Measurements from ENCODE around the gene CRTAC1.
A peak's percentile ranks its signal among the peaks of the same experiment; 100 is the strongest.

The CRTAC1 gene

GRCh38 chr10:97974526-97975525 lies 55.6 kb downstream of the CRTAC1 start:
- Histone ChIP-seq H3K36me3 (ENCODE audit: insufficient read depth, low read length) (no peaks in the 10 kb centered on the region), H3K4me1 (ENCODE audit: insufficient read depth, low read length) (no peaks in the 10 kb centered on the region), H3K9ac (ENCODE audit: low read depth, low read length) (peak overlapping the region; percentile 48), H3K9me3 (ENCODE audit: control insufficient read depth, insufficient read depth, low read length) (no peaks in the 10 kb centered on the region)

DNA sequence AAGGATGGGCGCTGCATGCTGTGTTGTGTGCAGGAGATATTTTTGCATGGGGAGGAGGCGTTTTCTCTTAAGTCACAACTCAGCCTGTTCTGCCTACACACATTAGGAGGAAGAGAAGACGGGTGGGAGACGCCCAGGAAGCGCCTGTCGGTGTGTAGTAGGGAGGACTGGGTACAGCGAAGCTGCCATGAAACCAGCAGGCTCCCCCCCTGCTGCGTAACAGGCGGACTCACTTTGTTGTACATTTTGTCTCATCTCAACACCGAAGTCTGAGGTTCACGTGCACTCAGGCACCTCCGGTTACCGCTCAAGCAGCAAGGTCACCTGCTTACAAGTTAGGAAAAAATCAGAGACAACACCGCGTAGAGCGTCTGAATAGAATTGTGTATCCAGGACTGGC lies 56.3 kb downstream of the CRTAC1 start:
- H3K9ac ChIP-seq (ENCODE audit: low read depth, low read length), result peak overlapping the region; percentile 48
- no peaks in the 10 kb centered on the region for H3K36me3 ChIP-seq (ENCODE audit: insufficient read depth, low read length)
- H3K4me1 ChIP-seq (ENCODE audit: insufficient read depth, low read length), result no peaks in the 10 kb centered on the region
- H3K9me3 ChIP-seq (ENCODE audit: control insufficient read depth, insufficient read depth, low read length), result no peaks in the 10 kb centered on the region

DNA sequence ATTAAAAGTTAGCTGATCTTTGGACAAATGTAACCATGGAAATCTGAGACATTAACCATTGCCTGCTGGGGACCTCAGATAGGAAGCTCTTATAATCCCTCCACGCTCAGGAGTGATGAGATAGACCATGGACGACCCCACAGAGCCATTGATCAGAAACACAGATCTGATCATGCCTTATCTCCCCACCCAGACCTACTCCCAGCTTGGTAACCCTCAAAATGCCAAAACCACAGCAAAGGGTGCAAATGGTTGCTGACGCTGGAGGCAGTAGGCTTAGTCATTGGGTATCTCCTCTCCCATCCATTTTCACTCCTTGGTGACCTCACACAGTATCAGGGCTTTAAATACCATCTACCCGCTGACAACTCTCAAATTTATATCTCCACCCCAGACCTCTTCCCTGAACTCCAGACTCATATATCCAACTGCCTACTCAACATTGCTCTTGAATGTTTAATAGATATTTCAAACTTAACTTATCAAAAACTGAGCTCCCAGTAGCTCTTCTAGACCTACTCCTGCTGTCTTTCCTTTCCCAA lies 60.8 kb downstream of the CRTAC1 start:
- Histone ChIP-seq H3K9ac (ENCODE audit: low read depth, low read length) (no peak overlapping the region), H3K36me3 (ENCODE audit: insufficient read depth, low read length) (no peaks in the 10 kb centered on the region), H3K9me3 (ENCODE audit: control insufficient read depth, insufficient read depth, low read length) (no peaks in the 10 kb centered on the region)

GRCh38 chr10:97964748-97965147 lies 65.7 kb downstream of the CRTAC1 start:
- H3K9me3 ChIP-seq (ENCODE audit: control insufficient read depth, insufficient read depth, low read length), result no peaks in the 10 kb centered on the region
- H3K4me1 ChIP-seq (ENCODE audit: insufficient read depth, low read length), result no peaks in the 10 kb centered on the region
- no peaks in the 10 kb centered on the region for H3K36me3 ChIP-seq (ENCODE audit: insufficient read depth, low read length)
- H3K9ac ChIP-seq (ENCODE audit: low read depth, low read length), result no peak overlapping the region

More for the DNA sequence above, 60.8 kb downstream of the CRTAC1 start:
- no peaks in the 10 kb centered on the region for H3K4me1 ChIP-seq (ENCODE audit: insufficient read depth, low read length)

GRCh38 chr10:97961945-97962344 lies 68.5 kb downstream of the CRTAC1 start:
- no peaks in the 10 kb centered on the region for H3K36me3 ChIP-seq (ENCODE audit: insufficient read depth, low read length)
- H3K9me3 ChIP-seq (ENCODE audit: control insufficient read depth, insufficient read depth, low read length), result no peaks in the 10 kb centered on the region
- H3K9ac ChIP-seq (ENCODE audit: low read depth, low read length), result no peak overlapping the region
- H3K4me1 ChIP-seq (ENCODE audit: insufficient read depth, low read length), result 0 out of 2 replicates have a peak, but pooled peaks cover 4% of the 10 kb centered on the region

DNA sequence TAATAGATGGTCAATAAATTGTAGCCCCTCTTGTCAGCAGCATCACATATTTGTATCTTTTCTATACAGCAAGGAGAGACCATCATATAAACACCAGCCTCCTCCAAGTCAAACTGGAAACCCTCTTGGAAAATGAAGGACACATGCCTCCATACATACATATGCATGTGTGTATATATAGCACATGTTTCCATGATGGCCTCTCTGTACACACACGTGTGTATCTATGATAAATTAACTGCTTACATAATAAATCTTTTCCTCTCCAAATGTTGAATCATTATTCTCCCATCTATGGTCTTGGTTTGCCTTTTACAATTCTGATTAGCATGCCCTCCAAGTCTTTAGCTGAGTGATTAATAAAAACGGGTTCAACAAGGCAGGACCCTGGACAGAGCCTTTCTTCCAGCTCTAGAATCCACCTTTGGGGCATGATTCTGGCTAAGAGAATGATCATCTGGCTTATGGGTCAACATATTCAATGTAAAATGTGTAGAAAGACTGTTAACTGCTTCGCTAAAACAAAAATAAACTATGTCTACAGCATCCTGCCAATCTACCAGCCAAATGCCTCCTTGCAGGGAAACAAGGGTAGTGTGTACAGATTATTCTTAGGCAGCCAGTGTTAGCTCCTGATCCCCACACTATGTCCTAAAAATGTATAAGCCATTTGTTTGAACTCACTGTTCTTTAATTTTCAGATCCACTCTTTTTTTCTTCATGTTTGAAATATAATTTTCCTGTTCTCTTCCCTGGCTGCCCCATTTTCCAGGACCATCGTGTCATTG lies 70.0 kb downstream of the CRTAC1 start:
- 0 out of 2 replicates have a peak, but pooled peaks cover 4% of the 10 kb centered on the region for H3K4me1 ChIP-seq (ENCODE audit: insufficient read depth, low read length)
- H3K9ac ChIP-seq (ENCODE audit: low read depth, low read length), result no peak overlapping the region
- H3K36me3 ChIP-seq (ENCODE audit: insufficient read depth, low read length), result no peaks in the 10 kb centered on the region
- no peaks in the 10 kb centered on the region for H3K9me3 ChIP-seq (ENCODE audit: control insufficient read depth, insufficient read depth, low read length)

- H3K9ac ChIP-seq (ENCODE audit: low read depth, low read length), result no peak overlapping the region
- H3K36me3 ChIP-seq (ENCODE audit: insufficient read depth, low read length), result no peaks in the 10 kb centered on the region
- H3K9me3 ChIP-seq (ENCODE audit: control insufficient read depth, insufficient read depth, low read length), result no peaks in the 10 kb centered on the region; the same call in 1 of the 2 replicates
- no peaks in the 10 kb centered on the region for H3K4me1 ChIP-seq (ENCODE audit: insufficient read depth, low read length)
Measured at GRCh38 chr10:97949462-97949861, 81.0 kb downstream of the CRTAC1 start.

DNA sequence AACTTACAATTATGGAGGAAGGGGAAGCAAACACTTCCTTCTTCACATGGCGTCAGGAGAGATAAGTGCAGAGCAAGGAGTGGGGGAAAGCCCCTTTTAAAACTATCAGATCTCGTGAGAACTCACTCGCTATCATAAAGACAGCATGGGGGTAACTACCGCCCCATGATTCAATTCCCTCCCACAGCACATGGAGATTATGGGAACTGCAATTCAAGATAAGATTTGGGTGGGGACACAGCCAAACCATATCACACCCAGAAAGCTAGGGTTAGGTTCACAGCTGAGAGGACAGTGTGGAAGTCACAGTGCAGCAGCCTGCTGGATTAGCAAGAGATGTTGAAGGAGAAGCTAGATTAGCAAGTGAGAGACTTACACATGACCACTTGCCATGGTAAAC lies 81.6 kb downstream of the CRTAC1 start:
- no peaks in the 10 kb centered on the region for H3K36me3 ChIP-seq (ENCODE audit: insufficient read depth, low read length)
- H3K4me1 ChIP-seq (ENCODE audit: insufficient read depth, low read length), result no peaks in the 10 kb centered on the region
- no peaks in the 10 kb centered on the region; the same call in 1 of the 2 replicates for H3K9me3 ChIP-seq (ENCODE audit: control insufficient read depth, insufficient read depth, low read length)
- no peak overlapping the region for H3K9ac ChIP-seq (ENCODE audit: low read depth, low read length)

DNA sequence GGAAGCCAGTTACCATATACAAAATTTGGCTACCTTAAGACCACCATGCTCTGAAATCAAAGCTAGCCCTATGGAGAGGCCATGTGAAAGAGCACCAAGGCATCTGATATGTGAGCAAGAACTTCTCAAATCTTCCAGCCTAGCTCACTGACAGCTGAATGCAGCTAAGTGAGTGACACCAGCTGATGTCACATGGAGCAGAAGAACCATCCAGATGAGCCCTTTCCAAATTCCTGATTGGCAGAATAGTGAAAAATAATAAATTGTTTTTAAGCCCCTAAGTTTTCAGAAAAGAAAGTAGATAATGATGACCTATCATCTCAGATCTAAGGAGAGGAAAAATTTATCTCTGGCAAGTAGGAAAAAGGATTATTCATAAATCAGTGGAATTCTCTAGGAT lies 85.6 kb downstream of the CRTAC1 start:
- Histone ChIP-seq H3K9ac (ENCODE audit: low read depth, low read length) (no peak overlapping the region), H3K4me1 (ENCODE audit: insufficient read depth, low read length) (no peaks in the 10 kb centered on the region), H3K9me3 (ENCODE audit: control insufficient read depth, insufficient read depth, low read length) (no peaks in the 10 kb centered on the region; the same call in 1 of the 2 replicates), H3K36me3 (ENCODE audit: insufficient read depth, low read length) (no peaks in the 10 kb centered on the region)

- Histone ChIP-seq H3K36me3 (ENCODE audit: insufficient read depth, low read length) (no peaks in the 10 kb centered on the region), H3K9me3 (ENCODE audit: control insufficient read depth, insufficient read depth, low read length) (no peaks in the 10 kb centered on the region; the same call in 1 of the 2 replicates), H3K9ac (ENCODE audit: low read depth, low read length) (no peak overlapping the region), H3K4me1 (ENCODE audit: insufficient read depth, low read length) (no peaks in the 10 kb centered on the region)
Measured at GRCh38 chr10:97943294-97943693, 87.1 kb downstream of the CRTAC1 start.

DNA sequence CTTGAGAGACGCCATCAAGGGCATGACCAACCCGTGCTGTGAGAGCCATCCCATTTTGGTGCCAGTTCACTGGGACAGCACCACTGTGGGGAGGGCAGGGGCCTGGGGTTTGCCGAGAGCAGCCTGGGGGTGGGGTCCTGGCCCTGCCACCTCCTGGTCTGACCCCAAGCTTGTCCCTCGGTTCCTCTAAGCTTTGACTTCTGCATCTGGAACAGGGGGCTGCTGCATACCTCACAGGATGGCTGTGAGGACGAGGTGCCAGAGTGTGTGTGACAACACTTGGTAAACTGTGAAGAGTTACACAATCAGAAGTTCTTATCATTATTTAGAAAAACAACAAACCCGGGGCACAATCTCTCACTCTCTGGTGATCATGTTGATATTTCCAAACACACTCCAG lies 89.9 kb downstream of the CRTAC1 start:
- H3K9ac ChIP-seq (ENCODE audit: low read depth, low read length), result no peak overlapping the region
- no peaks in the 10 kb centered on the region; the same call in 1 of the 2 replicates for H3K9me3 ChIP-seq (ENCODE audit: control insufficient read depth, insufficient read depth, low read length)
- no peaks in the 10 kb centered on the region for H3K36me3 ChIP-seq (ENCODE audit: insufficient read depth, low read length)
- no peaks in the 10 kb centered on the region for H3K4me1 ChIP-seq (ENCODE audit: insufficient read depth, low read length)

DNA sequence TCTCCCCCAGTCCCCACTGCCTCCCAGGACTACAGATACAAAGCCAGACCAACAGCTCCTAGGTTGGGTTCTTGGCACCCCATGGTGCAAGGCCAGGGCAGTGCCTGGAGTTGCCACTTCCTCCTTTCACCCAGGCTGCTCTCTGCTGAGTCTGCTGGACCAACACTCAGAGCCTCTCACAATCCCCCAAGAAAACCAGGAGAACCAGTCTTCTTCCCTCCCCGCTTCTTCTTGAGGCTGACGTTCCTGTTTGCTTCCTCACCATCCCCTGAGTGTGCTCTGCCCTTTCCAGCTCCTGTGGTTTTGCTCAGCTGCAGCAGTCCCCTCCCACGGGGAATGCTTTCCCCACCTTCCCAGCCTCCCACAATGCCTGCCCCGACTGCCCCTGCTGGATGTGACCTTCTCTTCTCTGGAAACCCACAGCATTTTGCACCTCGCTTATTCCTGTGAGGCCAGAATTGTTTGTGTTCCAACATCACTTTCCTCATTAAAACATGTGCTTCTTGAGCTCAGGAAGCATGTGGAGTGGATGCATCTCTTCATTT lies 90.9 kb downstream of the CRTAC1 start:
- Histone ChIP-seq H3K4me1 (ENCODE audit: insufficient read depth, low read length) (no peaks in the 10 kb centered on the region), H3K9ac (ENCODE audit: low read depth, low read length) (no peak overlapping the region), H3K36me3 (ENCODE audit: insufficient read depth, low read length) (no peaks in the 10 kb centered on the region), H3K9me3 (ENCODE audit: control insufficient read depth, insufficient read depth, low read length) (no peaks in the 10 kb centered on the region; the same call in 1 of the 2 replicates)

DNA sequence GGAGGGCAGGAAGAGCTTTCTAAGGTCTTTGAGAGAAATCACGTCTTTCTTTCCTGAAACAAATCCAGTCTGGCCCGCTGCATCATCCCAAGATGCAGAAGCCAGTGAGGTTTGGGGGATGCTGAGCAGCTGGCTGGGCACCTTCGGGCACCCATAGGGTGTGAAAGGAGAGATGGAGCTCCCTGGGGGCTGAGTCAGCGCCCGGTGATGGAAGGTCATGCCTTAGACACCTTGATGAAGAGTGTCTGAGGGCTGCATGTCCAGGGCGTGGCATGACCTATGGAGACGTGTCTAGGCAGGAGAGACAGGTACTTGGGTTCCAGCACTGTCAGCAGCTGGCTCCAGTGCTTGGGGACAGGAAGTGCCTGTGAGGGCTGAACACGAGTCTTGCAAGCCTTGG lies 92.5 kb downstream of the CRTAC1 start:
- Histone ChIP-seq H3K9ac (ENCODE audit: low read depth, low read length) (no peak overlapping the region), H3K36me3 (ENCODE audit: insufficient read depth, low read length) (no peaks in the 10 kb centered on the region), H3K9me3 (ENCODE audit: control insufficient read depth, insufficient read depth, low read length) (no peaks in the 10 kb centered on the region; the same call in 1 of the 2 replicates), H3K4me1 (ENCODE audit: insufficient read depth, low read length) (no peaks in the 10 kb centered on the region)

DNA sequence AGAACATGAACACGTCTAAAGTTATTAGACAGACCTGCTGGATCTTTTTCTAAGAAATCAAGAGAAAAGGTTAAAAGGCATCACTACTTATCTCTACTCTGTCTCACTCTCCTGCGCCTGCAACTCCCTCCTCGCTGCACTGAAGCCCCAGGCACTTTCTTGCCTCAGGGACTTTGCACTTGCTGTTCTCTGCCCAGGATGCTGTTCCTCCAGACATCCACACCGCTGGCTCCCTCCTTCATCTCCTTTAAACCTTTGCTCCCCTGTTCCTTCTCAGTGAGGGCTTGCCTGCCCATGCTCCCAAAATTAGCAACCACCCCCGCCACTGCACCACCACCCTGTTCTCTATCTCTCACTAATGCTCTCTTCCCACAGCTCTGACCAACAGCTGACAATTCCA lies 93.4 kb downstream of the CRTAC1 start:
- H3K9me3 ChIP-seq (ENCODE audit: control insufficient read depth, insufficient read depth, low read length), result no peaks in the 10 kb centered on the region

More for the DNA sequence above, 93.4 kb downstream of the CRTAC1 start:
- Histone ChIP-seq H3K36me3 (ENCODE audit: insufficient read depth, low read length) (no peaks in the 10 kb centered on the region), H3K9ac (ENCODE audit: low read depth, low read length) (no peak overlapping the region), H3K4me1 (ENCODE audit: insufficient read depth, low read length) (no peaks in the 10 kb centered on the region)
